H9 (cell line): ENCODE measurements around the gene VEGFA. TPM values are rescaled to one million over a fixed set of nuclear protein-coding genes. Genes with fewer than 3 reads are reported as not detected.

Experiments used
- DNase-seq: peaks from one replicate; pipeline ENCODE4 v3.0.0-alpha.2; 2017
- H2AFZ ChIP-seq: one replicate; pipeline ENCODE4 v1.6.1; 2013; ENCODE audit warnings: mild to moderate bottlenecking, low read length, control low read depth, moderate library complexity
- H2AK5ac ChIP-seq: 2 replicates; pipeline ENCODE4 v1.6.1; 2013; ENCODE audit warnings: low read length, control low read depth, mixed read lengths; ENCODE audit not compliant: insufficient read length
- H2BK120ac ChIP-seq: one replicate; pipeline ENCODE4 v1.6.1; 2013; ENCODE audit warnings: low read depth, mild to moderate bottlenecking, low read length, control low read depth, inconsistent platforms; ENCODE audit not compliant: poor library complexity, severe bottlenecking
- H2BK12ac ChIP-seq: 2 replicates; pipeline ENCODE4 v1.6.1; 2013; ENCODE audit warnings: low read length, control low read depth, mixed read lengths, low read depth; ENCODE audit not compliant: insufficient read length
- H2BK15ac ChIP-seq: 2 replicates; pipeline ENCODE4 v1.6.1; 2013; ENCODE audit warnings: low read depth, low read length, control low read depth
- H2BK20ac ChIP-seq: one replicate; pipeline ENCODE4 v1.6.1; 2013; ENCODE audit warnings: low read depth, mild to moderate bottlenecking, low read length, control low read depth, inconsistent platforms; ENCODE audit not compliant: poor library complexity, severe bottlenecking
- H2BK5ac ChIP-seq: 2 replicates; pipeline ENCODE4 v1.6.1; 2013; ENCODE audit warnings: low read length, control low read depth, mixed read lengths; ENCODE audit not compliant: insufficient read length
- H3K14ac ChIP-seq: 2 replicates; pipeline ENCODE4 v1.6.1; 2013; ENCODE audit warnings: low read length, control low read depth; ENCODE audit not compliant: insufficient read depth
- H3K18ac ChIP-seq: 2 replicates; pipeline ENCODE4 v1.6.1; 2013; ENCODE audit warnings: low read depth, mild to moderate bottlenecking, mixed read lengths, low read length, control low read depth; ENCODE audit not compliant: insufficient read length
- H3K23ac ChIP-seq: 2 replicates; pipeline ENCODE4 v1.6.1; 2013; ENCODE audit warnings: low read length, control low read depth, mixed read lengths, low read depth; ENCODE audit not compliant: insufficient read length
- H3K23me2 ChIP-seq: 2 replicates; pipeline ENCODE4 v1.6.1; 2013; ENCODE audit warnings: low read depth, mild to moderate bottlenecking, mixed read lengths, low read length, control low read depth; ENCODE audit not compliant: insufficient read length, poor library complexity, severe bottlenecking
- H3K27ac ChIP-seq: 2 replicates; pipeline ENCODE4 v1.5.1; 2013; ENCODE audit warnings: low read length, control low read depth, mixed read lengths, low read depth; ENCODE audit not compliant: insufficient read length
- H3K27me3 ChIP-seq: 2 replicates; pipeline ENCODE4 v1.6.1; 2013; ENCODE audit warnings: low read length, control low read depth, inconsistent platforms; ENCODE audit not compliant: insufficient read depth
- H3K4ac ChIP-seq: 2 replicates; pipeline ENCODE4 v1.6.1; 2013; ENCODE audit warnings: low read depth, mild to moderate bottlenecking, control low read depth, inconsistent platforms, low read length, moderate library complexity
- H3K4me1 ChIP-seq: 2 replicates; pipeline ENCODE4 v1.6.1; 2013; ENCODE audit warnings: low read length, control low read depth, inconsistent platforms; ENCODE audit not compliant: insufficient read depth
- H3K4me2 ChIP-seq: 2 replicates; pipeline ENCODE4 v1.6.1; 2013; ENCODE audit warnings: low read length, control low read depth, mixed read lengths; ENCODE audit not compliant: insufficient read length, insufficient read depth
- H3K56ac ChIP-seq: 2 replicates; pipeline ENCODE4 v1.6.1; 2013; ENCODE audit warnings: low read depth, mild to moderate bottlenecking, mixed read lengths, low read length, control low read depth; ENCODE audit not compliant: insufficient read length
- H3K79me1 ChIP-seq: 2 replicates; pipeline ENCODE4 v1.6.1; 2013; ENCODE audit warnings: low read depth, mild to moderate bottlenecking, moderate library complexity, low read length, control low read depth, inconsistent platforms; ENCODE audit not compliant: insufficient read depth, poor library complexity, severe bottlenecking
- H3K79me2 ChIP-seq: 2 replicates; pipeline ENCODE4 v1.6.1; 2013; ENCODE audit warnings: low read length, control low read depth, inconsistent platforms; ENCODE audit not compliant: insufficient read depth
- H3K9ac ChIP-seq: 2 replicates; pipeline ENCODE4 v1.6.1; 2013; ENCODE audit warnings: low read length, control low read depth, mixed read lengths; ENCODE audit not compliant: insufficient read length; ENCODE audit errors: extremely low read depth
- H3K9me3 ChIP-seq: one replicate; pipeline ENCODE4 v1.6.1; 2013; ENCODE audit warnings: low read depth, low read length, inconsistent platforms; ENCODE audit not compliant: control insufficient read depth
- H3T11ph ChIP-seq: one replicate; pipeline ENCODE4 v1.6.1; 2013; ENCODE audit warnings: mild to moderate bottlenecking, low read length, control low read depth, inconsistent platforms
- H4K20me1 ChIP-seq: one replicate; pipeline ENCODE4 v1.6.1; 2013; ENCODE audit not compliant: control insufficient read depth, insufficient read length, insufficient read depth
- H4K5ac ChIP-seq: 2 replicates; pipeline ENCODE4 v1.6.1; 2013; ENCODE audit warnings: low read depth, mild to moderate bottlenecking, mixed read lengths, low read length, control low read depth; ENCODE audit not compliant: insufficient read length
- H4K8ac ChIP-seq: replicated peaks from 2 replicates; pipeline ENCODE4 v1.6.1; 2013; ENCODE audit warnings: low read length, control low read depth, mixed read lengths, low read depth; ENCODE audit not compliant: insufficient read length
- H4K91ac ChIP-seq: 2 replicates; pipeline ENCODE4 v1.6.1; 2013; ENCODE audit warnings: low read depth, mild to moderate bottlenecking, moderate library complexity, mixed read lengths, low read length, control low read depth; ENCODE audit not compliant: insufficient read length
- H3K27ac Mint-ChIP-seq, 3 experiments: 2 replicates in 2 of 3; 3 replicates in 1 of 3; pipeline ENCODE4 v1.8.0; 2020 to 2021; ENCODE audit warnings: mixed read lengths in 3 of 3, mild to moderate bottlenecking in 1 of 3, moderate library complexity in 1 of 3
- H3K27me3 Mint-ChIP-seq: 2 replicates; pipeline ENCODE4 v1.8.0; 2021; ENCODE audit warnings: low read depth, mild to moderate bottlenecking, moderate library complexity, mixed read lengths
- H3K36me3 Mint-ChIP-seq, 3 experiments: 2 replicates in 2 of 3; 3 replicates in 1 of 3; pipeline ENCODE4 v1.8.0; 2020 to 2021; ENCODE audit warnings: low read depth in 3 of 3, mixed read lengths in 3 of 3; ENCODE audit not compliant: insufficient read depth in 1 of 3
- H3K4me1 Mint-ChIP-seq, 2 experiments: 2 replicates each; pipeline ENCODE4 v1.8.0; 2020; ENCODE audit warnings: mixed read lengths in 2 of 2
- H3K4me3 Mint-ChIP-seq, 2 experiments: 2 replicates in 1 of 2; 3 replicates in 1 of 2; pipeline ENCODE4 v1.8.0; 2020 to 2021; ENCODE audit warnings: mild to moderate bottlenecking in 2 of 2, mixed read lengths in 2 of 2, moderate library complexity in 1 of 2
- H3K9me3 Mint-ChIP-seq, 2 experiments: 2 replicates in 1 of 2; 3 replicates in 1 of 2; pipeline ENCODE4 v1.8.0; 2020; ENCODE audit warnings: mild to moderate bottlenecking in 2 of 2, mixed read lengths in 2 of 2, moderate library complexity in 1 of 2
- WGBS: extraction: QIAGEN DNeasy Blood & Tissue Kit; methylation state at CpG from one replicate; pipeline ENCODE4 v1.1.7; 2013; ENCODE audit warnings: missing lambda C conversion rate, low lambda C conversion rate, mixed read lengths; ENCODE audit not compliant: insufficient read length; ENCODE audit errors: extremely low coverage; 5-methylcytosine and 5-hydroxymethylcytosine counted together
- total RNA-seq: library from RNA; stranded (reverse); gene quantifications from 2 replicates; pipeline ENCODE4 v1.2.1, GENCODE V29; 2021
- TF ChIP-seq, protein P1 (sequence below): fragments of 200-600 bp; sonication (generic); conservative IDR thresholded peaks from 3 replicates; pipeline ENCODE4 v1.8.0; 2021; ENCODE audit warnings: antibody characterized with exemption, mild to moderate bottlenecking

Gene VEGFA
- total RNA-seq, 1 experiment from 2014 or later, result 47.9 TPM

GRCh38 chr6:43785220-43785752, 15.3 kb downstream of the VEGFA start:
- Histone ChIP-seq H2AK5ac (no peak overlapping the region), H3K56ac (no peak overlapping the region), H3K14ac (no peak overlapping the region), H3T11ph (no peak overlapping the region), H3K23me2 (no peaks in the 10 kb centered on the region), H2BK15ac (no peak overlapping the region), H2BK12ac (no peak overlapping the region), H3K79me1 (peaks cover 4% of the 10 kb centered on the region), H3K9me3 (no peaks in the 10 kb centered on the region), H3K27ac (no peak overlapping the region), H4K8ac (no peak overlapping the region), H4K5ac (no peak overlapping the region), H3K4me2 (no peak overlapping the region), H2BK20ac (no peak overlapping the region), H2AFZ (no peak overlapping the region), H3K18ac (no peak overlapping the region), H3K27me3 (no peaks in the 10 kb centered on the region), H2BK120ac (no peak overlapping the region), H3K4ac (no peak overlapping the region), H3K23ac (no peak overlapping the region), H3K79me2 (no peaks in the 10 kb centered on the region), H4K91ac (no peak overlapping the region), H3K4me1 (no peaks in the 10 kb centered on the region), H4K20me1 (no peaks in the 10 kb centered on the region), H2BK5ac (no peak overlapping the region), H3K9ac (no peak overlapping the region)
- Mint-ChIP-seq H3K36me3 (peaks cover 22 to 56% (median 54%) of the 10 kb centered on the region in 3 experiments), H3K4me1 (no peaks in the 10 kb centered on the region), H3K4me3 (no peak overlapping the region), H3K9me3 (no peaks in the 10 kb centered on the region), H3K27me3 (no peaks in the 10 kb centered on the region), H3K27ac (peak overlapping the region in 1 of 3 experiments; percentile 73; a peak in 1 of 7 replicates)
- DNase-seq, result no peak
- TF ChIP-seq, protein P1, sequence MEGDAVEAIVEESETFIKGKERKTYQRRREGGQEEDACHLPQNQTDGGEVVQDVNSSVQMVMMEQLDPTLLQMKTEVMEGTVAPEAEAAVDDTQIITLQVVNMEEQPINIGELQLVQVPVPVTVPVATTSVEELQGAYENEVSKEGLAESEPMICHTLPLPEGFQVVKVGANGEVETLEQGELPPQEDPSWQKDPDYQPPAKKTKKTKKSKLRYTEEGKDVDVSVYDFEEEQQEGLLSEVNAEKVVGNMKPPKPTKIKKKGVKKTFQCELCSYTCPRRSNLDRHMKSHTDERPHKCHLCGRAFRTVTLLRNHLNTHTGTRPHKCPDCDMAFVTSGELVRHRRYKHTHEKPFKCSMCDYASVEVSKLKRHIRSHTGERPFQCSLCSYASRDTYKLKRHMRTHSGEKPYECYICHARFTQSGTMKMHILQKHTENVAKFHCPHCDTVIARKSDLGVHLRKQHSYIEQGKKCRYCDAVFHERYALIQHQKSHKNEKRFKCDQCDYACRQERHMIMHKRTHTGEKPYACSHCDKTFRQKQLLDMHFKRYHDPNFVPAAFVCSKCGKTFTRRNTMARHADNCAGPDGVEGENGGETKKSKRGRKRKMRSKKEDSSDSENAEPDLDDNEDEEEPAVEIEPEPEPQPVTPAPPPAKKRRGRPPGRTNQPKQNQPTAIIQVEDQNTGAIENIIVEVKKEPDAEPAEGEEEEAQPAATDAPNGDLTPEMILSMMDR, result no peak
- WGBS, result no CpG with 5 or more reads among the region's 14 CpGs
